MM.1S (cell line): ENCODE data around the gene MUC4.
"Not testable (repeated sequence)": the region's sequence is repeated elsewhere in the genome, so short reads cannot be mapped to it uniquely, and the experiment has no call there.

Source experiments
- DNase-seq: peaks from one replicate; pipeline ENCODE4 v3.0.0-alpha.2; 2015
- H2AFZ ChIP-seq: fragments of 300-600 bp; sonication (generic); 2 replicates; pipeline ENCODE4 v1.6.0; 2016; ENCODE audit warnings: antibody characterized with exemption, low read length
- H3F3A ChIP-seq: fragments of 300-600 bp; sonication (generic); 2 replicates; pipeline ENCODE4 v1.6.1; 2016; ENCODE audit warnings: mild to moderate bottlenecking, antibody characterized with exemption, low read length, moderate library complexity, mixed read lengths; ENCODE audit not compliant: insufficient read depth
- H3K27ac ChIP-seq: fragments of 300-600 bp; sonication (generic); 2 replicates; pipeline ENCODE4 v1.5.1; 2016; ENCODE audit warnings: mild to moderate bottlenecking, low read length
- H3K27me3 ChIP-seq: fragments of 300-600 bp; sonication (generic); replicated peaks from 2 replicates; pipeline ENCODE4 v1.6.0; 2016; ENCODE audit warnings: low read length; ENCODE audit not compliant: insufficient read depth
- H3K36me3 ChIP-seq: fragments of 300-600 bp; sonication (generic); replicated peaks from 2 replicates; pipeline ENCODE4 v1.6.1; 2016; ENCODE audit warnings: mild to moderate bottlenecking, low read length, mixed read lengths; ENCODE audit not compliant: insufficient read depth
- H3K4me1 ChIP-seq: fragments of 300-600 bp; sonication (generic); 2 replicates; pipeline ENCODE4 v1.6.1; 2016; ENCODE audit warnings: low read length, mixed read lengths
- H3K4me2 ChIP-seq: fragments of 300-600 bp; sonication (generic); 2 replicates; pipeline ENCODE4 v1.6.0; 2016; ENCODE audit warnings: low read depth, low read length
- H3K4me3 ChIP-seq: fragments of 300-600 bp; sonication (generic); 2 replicates; pipeline ENCODE4 v1.5.1; 2016; ENCODE audit warnings: low read length, mixed read lengths
- H3K79me2 ChIP-seq: fragments of 300-600 bp; sonication (generic); 2 replicates; pipeline ENCODE4 v1.6.1; 2016; ENCODE audit warnings: mixed run types, low read length, mixed read lengths
- H3K9ac ChIP-seq: fragments of 300-600 bp; sonication (generic); 2 replicates; pipeline ENCODE4 v1.6.1; 2016; ENCODE audit warnings: low read length, mixed read lengths
- H3K9me2 ChIP-seq: fragments of 300-600 bp; sonication (generic); replicated peaks from 2 replicates; pipeline ENCODE4 v1.6.1; 2016; ENCODE audit warnings: mild to moderate bottlenecking, low read length, mixed read lengths; ENCODE audit not compliant: insufficient read depth
- H3K9me3 ChIP-seq: fragments of 300-600 bp; sonication (generic); replicated peaks from 2 replicates; pipeline ENCODE4 v1.6.1; 2016; ENCODE audit warnings: mild to moderate bottlenecking, low read length, mixed read lengths; ENCODE audit not compliant: insufficient read depth
- H4K20me1 ChIP-seq: fragments of 300-600 bp; sonication (generic); 2 replicates; pipeline ENCODE4 v1.6.1; 2016; ENCODE audit warnings: mild to moderate bottlenecking, low read length, moderate library complexity, mixed read lengths; ENCODE audit not compliant: insufficient read depth
- EZH2 ChIP-seq: fragments of 300-600 bp; sonication (generic); optimal IDR thresholded peaks from 2 replicates; pipeline ENCODE3; 2017; ENCODE audit warnings: low read depth, mild to moderate bottlenecking, antibody characterized with exemption, low read length, mixed read lengths
- EZH2phosphoT487 ChIP-seq: fragments of 300-600 bp; sonication (generic); IDR thresholded peaks from 2 replicates; pipeline ENCODE4 v1.6.1; 2018; ENCODE audit warnings: antibody characterized with exemption, low read length
- TF ChIP-seq, protein P1 (sequence below): fragments of 300-600 bp; sonication (generic); IDR thresholded peaks from 2 replicates; pipeline ENCODE4 v1.5.1; 2016; ENCODE audit warnings: antibody characterized with exemption, low read length, mixed read lengths

MUC4 gene

GRCh38 chr3:195710126-195710905 lies 101.4 kb downstream of the MUC4 start:
- not testable (repeated sequence) for H3K79me2 ChIP-seq, H3K9me2 ChIP-seq, H3K4me3 ChIP-seq, H3K27ac ChIP-seq, H3K36me3 ChIP-seq, H3F3A ChIP-seq, H3K27me3 ChIP-seq, H2AFZ ChIP-seq, H3K4me2 ChIP-seq, H3K9ac ChIP-seq, H3K9me3 ChIP-seq, DNase-seq, H3K4me1 ChIP-seq, H4K20me1 ChIP-seq

DNA sequence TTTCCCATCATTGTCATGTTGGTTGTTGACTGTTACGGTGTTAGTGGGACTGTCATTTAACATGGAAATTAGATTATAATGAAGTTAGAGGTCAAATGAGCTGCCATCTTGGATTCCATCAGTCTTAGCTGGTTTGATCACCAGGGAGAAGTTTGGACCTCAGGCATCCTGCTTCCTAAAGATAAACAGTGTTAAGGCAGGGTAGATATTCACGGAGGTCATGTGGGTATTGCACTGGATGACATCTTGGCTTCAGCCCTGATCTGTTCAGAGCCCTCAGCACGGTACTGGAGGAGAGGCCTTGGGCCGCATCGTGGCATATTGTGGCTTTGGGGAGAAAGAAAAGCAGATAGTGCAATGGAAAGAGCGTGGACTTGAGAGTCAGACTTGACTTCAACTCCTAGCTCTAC lies 102.0 kb downstream of the MUC4 start:
- Histone ChIP-seq H3K27me3 (no peaks in the 10 kb centered on the region), H3K9ac (no peak overlapping the region), H3K36me3 (no peaks in the 10 kb centered on the region), H3F3A (no peaks in the 10 kb centered on the region), H3K4me2 (no peak overlapping the region), H3K27ac (no peak overlapping the region), H3K4me3 (no peak overlapping the region), H3K9me3 (no peaks in the 10 kb centered on the region), H2AFZ (no peak overlapping the region), H3K79me2 (no peaks in the 10 kb centered on the region), H4K20me1 (no peaks in the 10 kb centered on the region), H3K4me1 (no peaks in the 10 kb centered on the region), H3K9me2 (no peaks in the 10 kb centered on the region)
- TF ChIP-seq, protein P1, sequence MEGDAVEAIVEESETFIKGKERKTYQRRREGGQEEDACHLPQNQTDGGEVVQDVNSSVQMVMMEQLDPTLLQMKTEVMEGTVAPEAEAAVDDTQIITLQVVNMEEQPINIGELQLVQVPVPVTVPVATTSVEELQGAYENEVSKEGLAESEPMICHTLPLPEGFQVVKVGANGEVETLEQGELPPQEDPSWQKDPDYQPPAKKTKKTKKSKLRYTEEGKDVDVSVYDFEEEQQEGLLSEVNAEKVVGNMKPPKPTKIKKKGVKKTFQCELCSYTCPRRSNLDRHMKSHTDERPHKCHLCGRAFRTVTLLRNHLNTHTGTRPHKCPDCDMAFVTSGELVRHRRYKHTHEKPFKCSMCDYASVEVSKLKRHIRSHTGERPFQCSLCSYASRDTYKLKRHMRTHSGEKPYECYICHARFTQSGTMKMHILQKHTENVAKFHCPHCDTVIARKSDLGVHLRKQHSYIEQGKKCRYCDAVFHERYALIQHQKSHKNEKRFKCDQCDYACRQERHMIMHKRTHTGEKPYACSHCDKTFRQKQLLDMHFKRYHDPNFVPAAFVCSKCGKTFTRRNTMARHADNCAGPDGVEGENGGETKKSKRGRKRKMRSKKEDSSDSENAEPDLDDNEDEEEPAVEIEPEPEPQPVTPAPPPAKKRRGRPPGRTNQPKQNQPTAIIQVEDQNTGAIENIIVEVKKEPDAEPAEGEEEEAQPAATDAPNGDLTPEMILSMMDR = no peak
- TF ChIP-seq EZH2 (no peak), EZH2phosphoT487 (no peak)
- no peak for DNase-seq

GRCh38 chr3:195708626-195709481 lies 102.9 kb downstream of the MUC4 start:
- Histone ChIP-seq H3K27me3 (no peaks in the 10 kb centered on the region), H2AFZ (no peak overlapping the region), H3K4me2 (no peak overlapping the region), H3F3A (no peaks in the 10 kb centered on the region), H3K79me2 (no peaks in the 10 kb centered on the region), H3K9me3 (no peaks in the 10 kb centered on the region), H3K4me1 (no peaks in the 10 kb centered on the region), H4K20me1 (no peaks in the 10 kb centered on the region), H3K4me3 (no peak overlapping the region), H3K9me2 (no peaks in the 10 kb centered on the region), H3K27ac (no peak overlapping the region), H3K9ac (no peak overlapping the region), H3K36me3 (no peaks in the 10 kb centered on the region)
- TF ChIP-seq EZH2phosphoT487 (no peak), EZH2 (no peak)
- TF ChIP-seq, protein P1 = no peak
- no peak for DNase-seq
